Endothelial cell of coronary artery (primary cell): ENCODE results near the gene KIRREL1. TPM values are rescaled to one million over a fixed set of nuclear protein-coding genes. Genes with fewer than 3 reads are reported as not detected.

Experiments used
- total RNA-seq: library from RNA; depleted of rRNA; stranded (reverse); fragments of >200 nt; gene quantifications from 2 replicates; pipeline ENCODE4 v1.2.3, GENCODE V29; 2014

The KIRREL1 gene
- total RNA-seq, result 30.6 and 49.6 TPM in 2 replicates

GRCh38 chr1:157993147-157993917, at the start of gene KIRREL1:
Gene KIRREL1 (plus strand): TSS chr1:157993645. CDS start chr1:157993677, 32 bp downstream.

Other genes with a start within 250 kb of the KIRREL1 start
- not detected in 2 replicates for gene FCRL2, start 216.5 kb upstream of the KIRREL1 start, total RNA-seq
- gene FCRL1, start 173.5 kb upstream of the KIRREL1 start, total RNA-seq, result not detected in 2 replicates
- not detected in 2 replicates for gene CD5L, start 151.8 kb upstream of the KIRREL1 start, total RNA-seq
- gene CD1D, start 187.2 kb downstream of the KIRREL1 start, total RNA-seq, result 0.09 TPM in 1 of 2 replicates, not detected in the other